Suprapubic skin (tissue), 4 donors: ENCODE data around the gene EIF2S3.

Source experiments
- EP300 ChIP-seq: sonication (generic); formaldehyde crosslinking; IDR thresholded peaks from one replicate; pipeline ENCODE4 v1.6.1; 2017; ENCODE audit warnings: antibody characterized with exemption
- POLR2A ChIP-seq, 2 donors: fragments of 450-650 bp; IDR thresholded peaks; one replicate each; pipeline ENCODE4 v1.6.1; 2017; ENCODE audit warnings: antibody characterized with exemption in 2 of 2, mild to moderate bottlenecking in 2 of 2, moderate library complexity in 2 of 2
- POLR2AphosphoS5 ChIP-seq, 3 donors: sonication (generic); formaldehyde crosslinking; IDR thresholded peaks; one replicate each; pipeline ENCODE4 v1.6.1; 2017; ENCODE audit warnings: antibody characterized with exemption in 3 of 3
- TF ChIP-seq, protein P1 (sequence below), 2 donors: fragments of 200-600 bp in 1 of 2; fragments of 450-650 bp in 1 of 2; sonication (generic) in 1 of 2; IDR thresholded peaks; one replicate each; pipeline ENCODE4 v1.5.1; 2016 to 2019; ENCODE audit warnings: antibody characterized with exemption in 2 of 2, mild to moderate bottlenecking in 1 of 2, moderate library complexity in 1 of 2

DNA sequence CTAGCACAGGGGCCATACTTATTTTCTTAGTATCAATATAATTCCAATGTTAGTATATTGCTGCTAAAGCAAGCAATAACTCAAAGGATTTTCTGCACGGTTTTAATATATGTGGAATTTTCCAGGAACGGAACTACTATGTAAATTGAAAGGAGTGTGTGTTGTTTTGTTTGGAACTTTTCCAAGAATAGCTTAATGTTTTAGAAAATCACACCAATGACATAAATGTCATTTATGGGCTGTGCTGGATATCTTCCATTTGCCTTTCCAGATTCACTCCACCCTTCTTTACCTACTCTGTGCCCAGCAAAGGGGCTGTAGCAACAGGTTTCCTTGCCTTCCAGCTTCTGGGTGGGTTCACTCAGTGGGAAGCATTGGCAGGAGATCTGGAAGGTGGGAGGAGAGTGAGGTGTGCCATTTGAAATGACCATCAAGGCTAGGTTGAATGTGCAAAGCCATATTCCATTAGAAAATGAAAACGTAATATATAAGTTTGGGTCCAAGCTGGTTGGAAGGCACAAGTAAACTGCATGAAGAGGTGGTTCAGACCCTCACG is 69.6 kb downstream of the EIF2S3 start:
- TF ChIP-seq, protein P1, sequence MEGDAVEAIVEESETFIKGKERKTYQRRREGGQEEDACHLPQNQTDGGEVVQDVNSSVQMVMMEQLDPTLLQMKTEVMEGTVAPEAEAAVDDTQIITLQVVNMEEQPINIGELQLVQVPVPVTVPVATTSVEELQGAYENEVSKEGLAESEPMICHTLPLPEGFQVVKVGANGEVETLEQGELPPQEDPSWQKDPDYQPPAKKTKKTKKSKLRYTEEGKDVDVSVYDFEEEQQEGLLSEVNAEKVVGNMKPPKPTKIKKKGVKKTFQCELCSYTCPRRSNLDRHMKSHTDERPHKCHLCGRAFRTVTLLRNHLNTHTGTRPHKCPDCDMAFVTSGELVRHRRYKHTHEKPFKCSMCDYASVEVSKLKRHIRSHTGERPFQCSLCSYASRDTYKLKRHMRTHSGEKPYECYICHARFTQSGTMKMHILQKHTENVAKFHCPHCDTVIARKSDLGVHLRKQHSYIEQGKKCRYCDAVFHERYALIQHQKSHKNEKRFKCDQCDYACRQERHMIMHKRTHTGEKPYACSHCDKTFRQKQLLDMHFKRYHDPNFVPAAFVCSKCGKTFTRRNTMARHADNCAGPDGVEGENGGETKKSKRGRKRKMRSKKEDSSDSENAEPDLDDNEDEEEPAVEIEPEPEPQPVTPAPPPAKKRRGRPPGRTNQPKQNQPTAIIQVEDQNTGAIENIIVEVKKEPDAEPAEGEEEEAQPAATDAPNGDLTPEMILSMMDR (IDR thresholded peaks at IDR 0.05) = no peak
- TF ChIP-seq EP300 = no peak
- no peak for TF ChIP-seq POLR2AphosphoS5 (IDR thresholded peaks at IDR 0.05)
- no peak for TF ChIP-seq POLR2A (IDR thresholded peaks at IDR 0.05)
